Measurements from ENCODE around the gene KIR2DL1.
"Not testable (repeated sequence)": the region's sequence is repeated elsewhere in the genome, so short reads cannot be mapped to it uniquely, and the experiment has no call there.

The KIR2DL1 gene

GRCh38 chr19:54769646-54770045 is at the start of gene KIR2DL1:
TSS of gene KIR2DL1 (plus strand) at chr19:54769793. CDS start at chr19:54769851, 58 bp downstream.
- not testable (repeated sequence) for FAIRE-seq; DNase-seq (ENCODE audit: insufficient read length, low spot score)

GRCh38 chr19:54724142-54724541 is 45.5 kb upstream of the KIR2DL1 start, which contains the start of gene KIR3DL3:
TSS of gene KIR3DL3 (plus strand) at chr19:54724442. CDS start at chr19:54724497, 55 bp downstream.
- no peak for FAIRE-seq
- no peak for DNase-seq (ENCODE audit: insufficient read length, low spot score)
- no peak for TF ChIP-seq CTCF (IDR thresholded peaks at IDR 0.05; ENCODE audit: insufficient read depth, missing control alignments)

GRCh38 chr19:54724644-54725043 is 44.9 kb upstream of the KIR2DL1 start:
- TF ChIP-seq CTCF (IDR thresholded peaks at IDR 0.05; ENCODE audit: insufficient read depth, missing control alignments) = no peak
- DNase-seq (ENCODE audit: insufficient read length, low spot score) (no peak), FAIRE-seq (no peak)

DNA sequence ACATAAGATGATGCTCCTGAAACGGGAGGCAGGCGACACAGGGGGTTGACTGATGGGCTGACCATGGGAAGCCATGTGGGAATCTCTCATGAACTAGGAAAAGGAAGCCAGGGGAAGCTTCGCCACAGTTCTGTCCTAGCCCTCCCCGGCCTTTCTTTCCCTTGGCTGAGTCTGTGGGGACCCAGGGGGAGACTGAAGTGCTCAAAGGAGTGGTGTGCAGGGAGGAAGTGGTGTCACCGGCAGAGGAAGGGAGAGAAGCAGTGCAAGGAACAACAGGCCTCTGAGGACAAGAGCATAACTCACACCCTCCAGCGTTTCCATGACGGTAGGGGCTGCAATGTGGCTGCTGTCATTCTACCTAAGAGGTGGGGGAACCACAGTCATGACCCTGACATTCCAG is 44.3 kb upstream of the KIR2DL1 start:
- FAIRE-seq (no peak), DNase-seq (ENCODE audit: insufficient read length, low spot score) (no peak)
- no peak for TF ChIP-seq CTCF (IDR thresholded peaks at IDR 0.05; ENCODE audit: insufficient read depth, missing control alignments)

GRCh38 chr19:54727562-54727961 is 42.0 kb upstream of the KIR2DL1 start:
- no peak for DNase-seq (ENCODE audit: insufficient read length, low spot score)
- TF ChIP-seq CTCF (IDR thresholded peaks at IDR 0.05; ENCODE audit: insufficient read depth, missing control alignments) = no peak
- no peak for FAIRE-seq

DNA sequence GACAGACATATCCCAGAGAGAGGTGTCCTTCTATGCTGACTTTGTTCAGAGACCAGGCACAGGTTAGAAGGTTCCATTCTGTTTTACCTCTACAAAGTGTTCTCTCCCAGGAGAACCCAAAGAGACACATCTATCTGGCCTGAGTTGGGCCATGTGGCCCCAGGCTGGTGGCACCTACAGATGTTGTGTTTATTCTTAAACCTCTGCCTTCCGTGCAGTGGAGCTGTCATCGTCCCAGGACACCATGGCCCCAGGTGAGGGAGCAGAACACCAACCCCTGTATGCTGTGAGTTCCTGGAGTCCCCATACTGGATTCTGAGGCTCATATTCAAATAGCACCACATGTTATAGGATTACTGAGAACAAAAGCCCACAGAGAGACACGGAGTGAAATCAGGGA is 41.4 kb upstream of the KIR2DL1 start:
- no peak for TF ChIP-seq CTCF (IDR thresholded peaks at IDR 0.05; ENCODE audit: insufficient read depth, missing control alignments)
- DNase-seq (ENCODE audit: insufficient read length, low spot score) (no peak), FAIRE-seq (no peak)

DNA sequence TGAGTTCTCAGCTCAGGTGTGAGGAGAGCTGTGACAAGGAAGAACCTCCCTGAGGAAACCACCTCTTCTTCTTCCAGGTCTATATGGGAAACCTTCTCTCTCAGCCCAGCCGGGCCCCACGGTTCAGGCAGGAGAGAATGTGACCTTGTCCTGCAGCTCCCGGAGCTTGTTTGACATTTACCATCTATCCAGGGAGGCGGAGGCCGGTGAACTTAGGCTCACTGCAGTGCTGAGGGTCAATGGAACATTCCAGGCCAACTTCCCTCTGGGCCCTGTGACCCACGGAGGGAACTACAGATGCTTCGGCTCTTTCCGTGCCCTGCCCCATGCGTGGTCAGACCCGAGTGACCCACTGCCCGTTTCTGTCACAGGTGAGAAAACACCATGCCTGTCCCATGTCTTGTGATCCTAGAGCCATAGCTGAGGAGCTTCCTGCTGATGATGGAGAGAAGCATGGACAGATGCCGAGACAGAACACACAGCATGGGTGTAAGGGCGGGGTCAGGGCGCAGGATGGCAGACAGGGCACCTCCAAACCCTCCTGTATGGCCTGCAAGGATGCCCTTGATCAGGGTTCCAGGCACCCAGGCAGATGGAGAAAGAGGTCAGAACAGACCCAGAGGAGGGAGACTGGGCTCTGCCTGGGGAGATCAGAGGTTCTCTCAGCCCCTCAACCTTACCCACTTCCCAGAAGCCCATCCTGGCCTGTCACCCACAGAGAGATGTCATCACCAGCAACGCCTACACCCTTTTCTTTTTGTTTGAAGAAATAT is 40.0 kb upstream of the KIR2DL1 start:
- FAIRE-seq (no peak), DNase-seq (ENCODE audit: insufficient read length, low spot score) (no peak)
- no peak for TF ChIP-seq CTCF (IDR thresholded peaks at IDR 0.05; ENCODE audit: insufficient read depth, missing control alignments)
